GM12801 (cell line): Measurements from ENCODE around the gene NKAIN4.

Experiments
- TF ChIP-seq, protein P1 (sequence below): IDR thresholded peaks from one replicate; pipeline ENCODE4 v1.5.1; 2011; ENCODE audit warnings: control low read depth; ENCODE audit not compliant: insufficient read length; ENCODE audit errors: extremely low read depth

Gene NKAIN4

DNA sequence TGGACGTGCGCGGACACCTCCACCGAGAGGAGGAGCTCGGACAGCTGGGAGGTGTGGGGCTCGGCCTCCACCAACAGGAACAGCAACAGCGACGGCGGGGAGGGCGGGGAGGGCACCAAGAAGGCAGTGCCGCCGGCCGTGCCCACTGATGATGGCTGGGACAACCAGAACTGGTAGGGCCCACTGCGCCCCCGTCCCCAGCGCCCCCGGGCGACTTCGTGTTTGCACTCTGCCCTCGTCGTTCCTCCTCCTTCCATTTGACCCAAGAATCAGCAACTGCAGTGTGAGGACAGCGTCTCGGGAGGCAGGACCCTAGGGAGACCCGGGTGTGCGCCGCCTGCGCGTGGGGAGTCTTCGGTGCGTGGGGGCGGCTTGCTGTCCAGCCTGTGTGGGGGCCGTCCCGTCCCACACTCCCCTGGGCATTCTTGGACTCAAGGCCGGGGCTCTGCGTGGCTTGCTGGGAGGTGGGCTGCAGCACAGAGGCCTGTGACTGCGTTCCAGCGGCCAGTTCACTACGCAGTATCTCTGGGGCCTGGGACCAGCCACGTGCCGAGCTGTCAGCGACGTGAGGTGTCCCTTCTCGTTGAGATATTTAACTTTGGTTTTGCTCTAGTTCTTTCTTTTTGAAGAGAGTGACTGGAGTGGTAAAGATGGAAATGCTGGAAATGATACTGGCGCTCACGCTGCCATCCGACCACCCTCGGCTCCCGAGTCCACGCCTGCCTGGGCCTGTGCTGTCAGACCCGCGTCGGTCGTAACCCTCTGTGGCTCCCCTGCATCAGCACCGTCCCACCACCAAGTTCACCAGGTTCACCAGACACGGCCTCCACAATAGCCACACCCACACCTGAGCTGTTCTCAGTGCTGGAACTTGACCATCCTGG lies 33.7 kb upstream of the NKAIN4 start:
- TF ChIP-seq, protein P1, sequence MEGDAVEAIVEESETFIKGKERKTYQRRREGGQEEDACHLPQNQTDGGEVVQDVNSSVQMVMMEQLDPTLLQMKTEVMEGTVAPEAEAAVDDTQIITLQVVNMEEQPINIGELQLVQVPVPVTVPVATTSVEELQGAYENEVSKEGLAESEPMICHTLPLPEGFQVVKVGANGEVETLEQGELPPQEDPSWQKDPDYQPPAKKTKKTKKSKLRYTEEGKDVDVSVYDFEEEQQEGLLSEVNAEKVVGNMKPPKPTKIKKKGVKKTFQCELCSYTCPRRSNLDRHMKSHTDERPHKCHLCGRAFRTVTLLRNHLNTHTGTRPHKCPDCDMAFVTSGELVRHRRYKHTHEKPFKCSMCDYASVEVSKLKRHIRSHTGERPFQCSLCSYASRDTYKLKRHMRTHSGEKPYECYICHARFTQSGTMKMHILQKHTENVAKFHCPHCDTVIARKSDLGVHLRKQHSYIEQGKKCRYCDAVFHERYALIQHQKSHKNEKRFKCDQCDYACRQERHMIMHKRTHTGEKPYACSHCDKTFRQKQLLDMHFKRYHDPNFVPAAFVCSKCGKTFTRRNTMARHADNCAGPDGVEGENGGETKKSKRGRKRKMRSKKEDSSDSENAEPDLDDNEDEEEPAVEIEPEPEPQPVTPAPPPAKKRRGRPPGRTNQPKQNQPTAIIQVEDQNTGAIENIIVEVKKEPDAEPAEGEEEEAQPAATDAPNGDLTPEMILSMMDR = no peak

DNA sequence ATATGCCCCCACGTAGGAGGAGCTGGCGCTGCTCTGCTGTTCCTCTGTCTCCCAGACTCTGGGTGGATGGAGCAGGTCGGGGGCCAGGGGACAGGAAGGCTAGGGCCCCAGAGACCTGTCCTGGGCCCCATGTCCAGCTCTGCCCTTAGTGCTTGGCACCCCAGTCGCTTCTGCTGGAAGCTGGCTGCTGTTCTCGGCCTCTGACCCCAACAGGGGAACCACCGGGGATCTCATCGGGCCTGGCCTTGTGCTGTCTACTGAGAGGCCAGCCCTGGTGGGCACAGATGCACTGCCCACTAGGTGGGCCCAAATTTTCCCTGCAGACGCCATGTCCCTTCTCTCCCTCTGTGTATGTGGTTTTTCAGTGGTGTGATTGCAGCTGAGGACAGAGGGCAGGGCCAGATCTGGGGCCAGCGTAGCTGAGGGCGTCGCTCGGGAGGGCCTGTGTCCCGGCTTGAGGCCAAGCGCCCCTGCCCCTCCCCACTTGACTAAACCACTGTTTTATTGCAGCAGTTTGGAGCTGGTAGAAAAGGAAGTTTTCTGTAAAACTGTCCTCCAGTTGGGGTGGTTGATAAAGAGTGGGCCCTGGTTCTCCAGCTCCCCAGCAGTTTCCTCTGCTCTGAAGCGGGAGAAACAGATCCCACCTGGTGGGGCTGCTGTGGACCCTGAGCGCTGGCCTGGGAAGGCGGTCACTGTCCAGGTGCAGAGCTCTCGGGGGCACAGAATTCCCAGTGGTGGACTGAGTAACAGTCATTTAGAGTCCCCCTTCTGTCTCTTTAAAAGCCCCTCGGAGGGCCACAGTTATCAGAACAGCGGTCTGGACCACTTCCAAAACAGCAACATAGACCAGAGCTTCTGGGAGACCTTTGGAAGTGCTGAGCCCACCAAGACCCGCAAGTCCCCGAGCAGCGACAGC lies 32.8 kb upstream of the NKAIN4 start:
- TF ChIP-seq, protein P1 = no peak

DNA sequence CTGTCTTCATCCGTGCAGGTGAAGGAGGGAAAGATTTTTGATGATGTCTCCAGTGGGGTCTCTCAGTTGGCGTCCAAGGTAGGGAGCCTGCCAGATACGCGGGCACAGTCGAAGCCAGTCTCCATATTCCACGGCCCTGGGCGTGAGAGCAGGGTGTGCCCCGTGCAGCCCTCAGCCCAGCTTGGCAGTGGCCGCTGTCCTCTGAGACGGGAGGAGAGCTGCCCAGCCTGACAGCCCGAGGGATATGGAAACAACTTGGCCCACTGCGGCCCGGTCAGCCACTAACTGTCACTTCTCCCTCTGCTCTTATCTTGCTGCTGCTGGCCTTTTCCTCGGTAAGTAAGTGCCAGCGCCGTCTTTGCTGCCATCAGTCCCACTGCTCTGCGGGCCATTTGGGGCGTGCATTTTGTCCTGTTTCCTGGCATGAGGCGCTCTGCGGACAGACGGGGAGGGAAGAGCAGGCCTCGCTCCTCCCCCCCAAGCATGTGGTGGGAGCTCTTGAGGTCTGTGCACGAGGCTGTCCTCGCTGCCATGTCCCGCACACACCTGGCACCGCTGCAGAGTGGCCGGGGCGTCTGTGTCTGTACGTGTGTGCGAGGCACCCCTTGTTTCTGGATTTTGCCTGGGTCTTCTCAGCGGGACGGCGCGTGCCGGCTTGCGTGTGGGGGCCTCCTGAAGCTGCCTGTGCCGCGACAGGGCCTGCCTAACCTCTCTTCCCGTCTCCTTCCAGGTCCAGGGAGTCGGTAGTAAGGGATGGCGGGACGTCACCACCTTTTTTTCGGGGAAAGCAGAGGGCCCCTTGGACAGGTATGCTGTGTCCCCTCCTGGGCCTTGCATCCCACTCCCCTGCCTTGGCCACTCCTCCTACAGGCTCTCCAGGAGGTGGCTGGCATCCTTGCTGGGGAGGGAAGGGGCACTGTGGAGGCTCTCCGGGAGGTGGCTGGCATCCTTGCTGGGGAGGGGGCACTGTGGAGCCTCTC lies 31.7 kb upstream of the NKAIN4 start:
- TF ChIP-seq, protein P1 = no peak

DNA sequence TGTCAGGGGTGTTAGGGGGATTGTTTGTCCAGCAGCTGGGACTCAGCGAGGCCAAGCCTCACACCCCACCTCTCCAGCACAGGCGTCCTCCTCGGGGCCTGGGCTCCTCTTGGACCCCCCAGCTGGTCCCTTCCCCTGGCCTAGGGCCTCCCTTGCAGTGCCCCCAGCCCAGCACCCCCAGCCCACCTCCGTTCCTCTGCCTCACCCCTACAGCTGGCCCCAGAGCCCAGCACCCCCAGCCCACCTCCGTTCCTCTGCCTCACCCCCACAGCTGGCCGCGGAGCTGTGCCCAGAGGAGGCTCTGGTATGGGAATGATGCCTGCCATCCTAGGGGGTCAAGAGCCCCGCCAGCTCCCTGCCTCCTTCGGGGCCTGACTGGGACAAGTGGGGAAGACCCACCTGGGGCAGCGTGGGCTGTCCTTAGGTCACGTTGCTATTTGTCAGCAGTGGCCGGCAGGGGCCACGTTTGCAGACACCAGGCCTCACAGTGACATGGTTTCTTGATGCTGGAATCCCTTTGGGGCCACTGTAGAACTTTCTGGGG lies 30.8 kb upstream of the NKAIN4 start:
- TF ChIP-seq, protein P1 = no peak

DNA sequence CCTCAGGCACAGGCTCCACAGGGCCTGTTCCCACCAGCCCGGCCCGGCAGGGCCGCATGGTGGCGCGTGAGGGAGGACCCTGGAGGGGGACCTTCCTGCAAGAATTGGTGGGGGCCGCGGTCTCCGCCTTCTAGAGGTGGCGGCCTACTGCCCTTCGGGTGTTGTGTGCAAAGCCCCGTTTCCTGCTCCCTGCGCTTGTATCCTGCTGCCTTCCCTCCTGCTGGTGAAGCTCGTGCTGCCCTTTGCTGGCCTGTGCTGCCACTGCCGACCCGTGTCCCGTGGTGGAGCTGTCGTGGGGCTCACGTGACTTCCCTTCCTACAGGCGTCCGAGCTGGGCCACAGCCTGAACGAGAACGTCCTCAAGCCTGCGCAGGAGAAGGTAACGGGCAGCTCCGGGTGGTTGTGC lies 30.3 kb upstream of the NKAIN4 start:
- TF ChIP-seq, protein P1 = no peak

DNA sequence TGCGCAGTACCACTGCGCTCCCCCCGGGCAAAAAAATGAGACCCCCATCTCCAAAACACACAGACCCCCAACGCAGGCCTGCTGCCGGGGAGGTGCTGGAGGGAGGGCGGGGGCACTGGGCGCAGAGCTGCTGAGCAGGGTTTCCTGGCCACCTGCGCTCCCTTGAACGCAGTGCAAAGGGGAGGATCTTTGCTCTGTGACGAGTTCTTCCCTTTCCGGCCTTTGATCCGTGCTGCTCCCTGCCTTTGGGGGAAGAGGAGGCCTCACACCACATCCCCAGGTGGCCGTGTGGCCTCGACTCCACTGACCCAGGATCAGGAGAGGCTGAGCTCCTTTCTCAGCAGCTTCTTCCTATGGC lies 29.8 kb upstream of the NKAIN4 start:
- TF ChIP-seq, protein P1 = no peak
